H9 (cell line): ENCODE data around the gene CSMD2. TPM values are rescaled to one million over a fixed set of nuclear protein-coding genes. Genes with fewer than 3 reads are reported as not detected.

ENCODE experiments used
- DNase-seq: peaks from one replicate; pipeline ENCODE4 v3.0.0-alpha.2; 2017
- H2AFZ ChIP-seq: one replicate; pipeline ENCODE4 v1.6.1; 2013; ENCODE audit warnings: mild to moderate bottlenecking, low read length, control low read depth, moderate library complexity
- H2AK5ac ChIP-seq: 2 replicates; pipeline ENCODE4 v1.6.1; 2013; ENCODE audit warnings: low read length, control low read depth, mixed read lengths; ENCODE audit not compliant: insufficient read length
- H2BK120ac ChIP-seq: one replicate; pipeline ENCODE4 v1.6.1; 2013; ENCODE audit warnings: low read depth, mild to moderate bottlenecking, low read length, control low read depth, inconsistent platforms; ENCODE audit not compliant: poor library complexity, severe bottlenecking
- H2BK12ac ChIP-seq: 2 replicates; pipeline ENCODE4 v1.6.1; 2013; ENCODE audit warnings: low read length, control low read depth, mixed read lengths, low read depth; ENCODE audit not compliant: insufficient read length
- H2BK15ac ChIP-seq: 2 replicates; pipeline ENCODE4 v1.6.1; 2013; ENCODE audit warnings: low read depth, low read length, control low read depth
- H2BK20ac ChIP-seq: one replicate; pipeline ENCODE4 v1.6.1; 2013; ENCODE audit warnings: low read depth, mild to moderate bottlenecking, low read length, control low read depth, inconsistent platforms; ENCODE audit not compliant: poor library complexity, severe bottlenecking
- H2BK5ac ChIP-seq: 2 replicates; pipeline ENCODE4 v1.6.1; 2013; ENCODE audit warnings: low read length, control low read depth, mixed read lengths; ENCODE audit not compliant: insufficient read length
- H3K14ac ChIP-seq: 2 replicates; pipeline ENCODE4 v1.6.1; 2013; ENCODE audit warnings: low read length, control low read depth; ENCODE audit not compliant: insufficient read depth
- H3K18ac ChIP-seq: 2 replicates; pipeline ENCODE4 v1.6.1; 2013; ENCODE audit warnings: low read depth, mild to moderate bottlenecking, mixed read lengths, low read length, control low read depth; ENCODE audit not compliant: insufficient read length
- H3K23ac ChIP-seq: 2 replicates; pipeline ENCODE4 v1.6.1; 2013; ENCODE audit warnings: low read length, control low read depth, mixed read lengths, low read depth; ENCODE audit not compliant: insufficient read length
- H3K23me2 ChIP-seq: 2 replicates; pipeline ENCODE4 v1.6.1; 2013; ENCODE audit warnings: low read depth, mild to moderate bottlenecking, mixed read lengths, low read length, control low read depth; ENCODE audit not compliant: insufficient read length, poor library complexity, severe bottlenecking
- H3K27ac ChIP-seq: 2 replicates; pipeline ENCODE4 v1.5.1; 2013; ENCODE audit warnings: low read length, control low read depth, mixed read lengths, low read depth; ENCODE audit not compliant: insufficient read length
- H3K27me3 ChIP-seq: 2 replicates; pipeline ENCODE4 v1.6.1; 2013; ENCODE audit warnings: low read length, control low read depth, inconsistent platforms; ENCODE audit not compliant: insufficient read depth
- H3K4ac ChIP-seq: 2 replicates; pipeline ENCODE4 v1.6.1; 2013; ENCODE audit warnings: low read depth, mild to moderate bottlenecking, control low read depth, inconsistent platforms, low read length, moderate library complexity
- H3K4me1 ChIP-seq: 2 replicates; pipeline ENCODE4 v1.6.1; 2013; ENCODE audit warnings: low read length, control low read depth, inconsistent platforms; ENCODE audit not compliant: insufficient read depth
- H3K4me2 ChIP-seq: 2 replicates; pipeline ENCODE4 v1.6.1; 2013; ENCODE audit warnings: low read length, control low read depth, mixed read lengths; ENCODE audit not compliant: insufficient read length, insufficient read depth
- H3K56ac ChIP-seq: 2 replicates; pipeline ENCODE4 v1.6.1; 2013; ENCODE audit warnings: low read depth, mild to moderate bottlenecking, mixed read lengths, low read length, control low read depth; ENCODE audit not compliant: insufficient read length
- H3K79me1 ChIP-seq: 2 replicates; pipeline ENCODE4 v1.6.1; 2013; ENCODE audit warnings: low read depth, mild to moderate bottlenecking, moderate library complexity, low read length, control low read depth, inconsistent platforms; ENCODE audit not compliant: insufficient read depth, poor library complexity, severe bottlenecking
- H3K79me2 ChIP-seq: 2 replicates; pipeline ENCODE4 v1.6.1; 2013; ENCODE audit warnings: low read length, control low read depth, inconsistent platforms; ENCODE audit not compliant: insufficient read depth
- H3K9ac ChIP-seq: 2 replicates; pipeline ENCODE4 v1.6.1; 2013; ENCODE audit warnings: low read length, control low read depth, mixed read lengths; ENCODE audit not compliant: insufficient read length; ENCODE audit errors: extremely low read depth
- H3K9me3 ChIP-seq: one replicate; pipeline ENCODE4 v1.6.1; 2013; ENCODE audit warnings: low read depth, low read length, inconsistent platforms; ENCODE audit not compliant: control insufficient read depth
- H3T11ph ChIP-seq: one replicate; pipeline ENCODE4 v1.6.1; 2013; ENCODE audit warnings: mild to moderate bottlenecking, low read length, control low read depth, inconsistent platforms
- H4K20me1 ChIP-seq: one replicate; pipeline ENCODE4 v1.6.1; 2013; ENCODE audit not compliant: control insufficient read depth, insufficient read length, insufficient read depth
- H4K5ac ChIP-seq: 2 replicates; pipeline ENCODE4 v1.6.1; 2013; ENCODE audit warnings: low read depth, mild to moderate bottlenecking, mixed read lengths, low read length, control low read depth; ENCODE audit not compliant: insufficient read length
- H4K8ac ChIP-seq: replicated peaks from 2 replicates; pipeline ENCODE4 v1.6.1; 2013; ENCODE audit warnings: low read length, control low read depth, mixed read lengths, low read depth; ENCODE audit not compliant: insufficient read length
- H4K91ac ChIP-seq: 2 replicates; pipeline ENCODE4 v1.6.1; 2013; ENCODE audit warnings: low read depth, mild to moderate bottlenecking, moderate library complexity, mixed read lengths, low read length, control low read depth; ENCODE audit not compliant: insufficient read length
- H3K27ac Mint-ChIP-seq, 3 experiments: 2 replicates in 2 of 3; 3 replicates in 1 of 3; pipeline ENCODE4 v1.8.0; 2020 to 2021; ENCODE audit warnings: mixed read lengths in 3 of 3, mild to moderate bottlenecking in 1 of 3, moderate library complexity in 1 of 3
- H3K27me3 Mint-ChIP-seq: 2 replicates; pipeline ENCODE4 v1.8.0; 2021; ENCODE audit warnings: low read depth, mild to moderate bottlenecking, moderate library complexity, mixed read lengths
- H3K36me3 Mint-ChIP-seq, 3 experiments: 2 replicates in 2 of 3; 3 replicates in 1 of 3; pipeline ENCODE4 v1.8.0; 2020 to 2021; ENCODE audit warnings: low read depth in 3 of 3, mixed read lengths in 3 of 3; ENCODE audit not compliant: insufficient read depth in 1 of 3
- H3K4me1 Mint-ChIP-seq, 2 experiments: 2 replicates each; pipeline ENCODE4 v1.8.0; 2020; ENCODE audit warnings: mixed read lengths in 2 of 2
- H3K4me3 Mint-ChIP-seq, 2 experiments: 2 replicates in 1 of 2; 3 replicates in 1 of 2; pipeline ENCODE4 v1.8.0; 2020 to 2021; ENCODE audit warnings: mild to moderate bottlenecking in 2 of 2, mixed read lengths in 2 of 2, moderate library complexity in 1 of 2
- H3K9me3 Mint-ChIP-seq, 2 experiments: 2 replicates in 1 of 2; 3 replicates in 1 of 2; pipeline ENCODE4 v1.8.0; 2020; ENCODE audit warnings: mild to moderate bottlenecking in 2 of 2, mixed read lengths in 2 of 2, moderate library complexity in 1 of 2
- CTCF ChIP-seq: fragments of 200-600 bp; sonication (generic); conservative IDR thresholded peaks from 3 replicates; pipeline ENCODE4 v1.8.0; 2021; ENCODE audit warnings: antibody characterized with exemption, mild to moderate bottlenecking
- WGBS: extraction: QIAGEN DNeasy Blood & Tissue Kit; methylation state at CpG from one replicate; pipeline ENCODE4 v1.1.7; 2013; ENCODE audit warnings: missing lambda C conversion rate, low lambda C conversion rate, mixed read lengths; ENCODE audit not compliant: insufficient read length; ENCODE audit errors: extremely low coverage; 5-methylcytosine and 5-hydroxymethylcytosine counted together
- total RNA-seq: library from RNA; stranded (reverse); gene quantifications from 2 replicates; pipeline ENCODE4 v1.2.1, GENCODE V29; 2021

The CSMD2 gene
- total RNA-seq, 1 experiment from 2014 or later: 6.4 TPM

GRCh38 chr1:33643216-33643615 lies 521.8 kb downstream of the CSMD2 start:
- Histone ChIP-seq H3K23ac (no peak overlapping the region), H3K14ac (no peak overlapping the region), H3K56ac (no peak overlapping the region), H3K9me3 (no peaks in the 10 kb centered on the region), H3K27ac (no peak overlapping the region), H3K27me3 (no peaks in the 10 kb centered on the region), H3K79me1 (no peaks in the 10 kb centered on the region), H3K18ac (no peak overlapping the region), H2AK5ac (no peak overlapping the region), H3K9ac (no peak overlapping the region), H3T11ph (no peak overlapping the region), H4K91ac (no peak overlapping the region), H3K4ac (no peak overlapping the region), H4K5ac (no peak overlapping the region), H4K20me1 (no peaks in the 10 kb centered on the region), H4K8ac (no peak overlapping the region), H3K4me2 (no peak overlapping the region), H2AFZ (no peak overlapping the region), H3K79me2 (no peaks in the 10 kb centered on the region), H2BK5ac (no peak overlapping the region), H2BK15ac (no peak overlapping the region), H2BK12ac (no peak overlapping the region), H2BK20ac (no peak overlapping the region), H3K4me1 (no peaks in the 10 kb centered on the region; the same call in 1 of the 2 replicates), H3K23me2 (no peaks in the 10 kb centered on the region), H2BK120ac (no peak overlapping the region)
- WGBS: no CpG with 5 or more reads among the region's 4 CpGs
- DNase-seq: no peak
- peaks cover 10 to 11% of the 10 kb centered on the region in 2 experiments for H3K4me1 Mint-ChIP-seq
- H3K27ac Mint-ChIP-seq: no peak overlapping the region
- no peak for TF ChIP-seq CTCF
- no peaks in the 10 kb centered on the region for H3K9me3 Mint-ChIP-seq
- no peak overlapping the region for H3K4me3 Mint-ChIP-seq
- H3K27me3 Mint-ChIP-seq: no peaks in the 10 kb centered on the region; the same call in 1 of the 2 replicates
- H3K36me3 Mint-ChIP-seq: peaks cover under 1 to 19% (median 12%) of the 10 kb centered on the region in 3 experiments; a peak in 6 of 7 replicates
